ENCODE data around the gene CTSE. TPM values are rescaled to one million over a fixed set of nuclear protein-coding genes. Genes with fewer than 3 reads are reported as not detected.

Gene CTSE
- total RNA-seq, 4 donors from 2014 or later, result not detected

- DNase-seq (ENCODE audit: low spot score), result no peak
- ATAC-seq (ENCODE audit: low FRiP score), result no peak
- TF ChIP-seq, protein P1, sequence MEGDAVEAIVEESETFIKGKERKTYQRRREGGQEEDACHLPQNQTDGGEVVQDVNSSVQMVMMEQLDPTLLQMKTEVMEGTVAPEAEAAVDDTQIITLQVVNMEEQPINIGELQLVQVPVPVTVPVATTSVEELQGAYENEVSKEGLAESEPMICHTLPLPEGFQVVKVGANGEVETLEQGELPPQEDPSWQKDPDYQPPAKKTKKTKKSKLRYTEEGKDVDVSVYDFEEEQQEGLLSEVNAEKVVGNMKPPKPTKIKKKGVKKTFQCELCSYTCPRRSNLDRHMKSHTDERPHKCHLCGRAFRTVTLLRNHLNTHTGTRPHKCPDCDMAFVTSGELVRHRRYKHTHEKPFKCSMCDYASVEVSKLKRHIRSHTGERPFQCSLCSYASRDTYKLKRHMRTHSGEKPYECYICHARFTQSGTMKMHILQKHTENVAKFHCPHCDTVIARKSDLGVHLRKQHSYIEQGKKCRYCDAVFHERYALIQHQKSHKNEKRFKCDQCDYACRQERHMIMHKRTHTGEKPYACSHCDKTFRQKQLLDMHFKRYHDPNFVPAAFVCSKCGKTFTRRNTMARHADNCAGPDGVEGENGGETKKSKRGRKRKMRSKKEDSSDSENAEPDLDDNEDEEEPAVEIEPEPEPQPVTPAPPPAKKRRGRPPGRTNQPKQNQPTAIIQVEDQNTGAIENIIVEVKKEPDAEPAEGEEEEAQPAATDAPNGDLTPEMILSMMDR (IDR thresholded peaks at IDR 0.05), result no peak
Measured at GRCh38 chr1:205967554-205968335, 56.0 kb downstream of the CTSE start.

DNA sequence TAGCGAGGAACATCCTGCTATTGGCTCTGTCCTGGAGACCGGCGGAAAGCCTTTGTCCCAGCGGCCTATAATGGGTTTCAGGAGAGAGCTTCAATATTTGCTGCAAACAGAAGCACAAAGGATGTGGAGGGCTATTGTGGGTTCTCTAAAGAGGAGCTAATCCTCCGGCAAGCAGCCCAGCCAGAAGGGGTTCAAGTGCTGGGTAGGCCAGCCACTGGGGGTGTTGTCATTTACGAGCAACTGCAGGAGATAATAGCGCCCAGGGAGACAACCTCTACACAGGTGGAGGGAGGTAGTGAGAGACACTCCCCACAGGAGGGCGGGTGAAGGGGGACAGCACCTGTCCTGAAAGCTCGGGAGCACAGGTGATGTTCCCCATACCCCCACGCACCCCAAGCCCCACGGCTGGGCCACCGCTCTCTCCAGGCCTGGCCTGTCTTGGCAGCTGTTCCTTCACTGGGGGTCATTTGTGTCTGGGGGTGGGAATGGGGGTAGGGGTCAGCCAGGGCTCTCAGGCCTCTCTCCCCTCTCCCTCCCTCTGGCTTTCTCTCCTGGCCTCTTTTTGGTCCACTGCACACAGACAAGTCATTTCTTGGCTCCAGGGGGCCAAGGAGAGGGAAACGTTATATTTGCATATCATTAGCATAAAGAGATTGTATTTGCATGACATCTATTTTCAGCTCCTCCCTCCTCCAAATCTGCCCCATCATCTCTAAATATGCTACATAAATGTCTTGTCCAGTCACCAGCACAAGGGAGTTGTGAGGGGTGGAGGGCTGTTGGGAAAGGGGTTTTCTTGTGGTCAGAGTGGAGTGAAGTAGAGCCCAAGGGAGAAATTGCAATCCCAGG is 58.4 kb downstream of the CTSE start:
- DNase-seq (ENCODE audit: low spot score), result no peak
- TF ChIP-seq, protein P1 (IDR thresholded peaks at IDR 0.05), result no peak
- ATAC-seq (ENCODE audit: low FRiP score), result no peak

GRCh38 chr1:205963352-205964155 is 60.1 kb downstream of the CTSE start:
- DNase-seq (ENCODE audit: low spot score), result no peak
- peak; percentile 32 for ATAC-seq (ENCODE audit: low FRiP score)

GRCh38 chr1:205962821-205963221 is 60.9 kb downstream of the CTSE start:
- no peak for ATAC-seq (ENCODE audit: low FRiP score)
- TF ChIP-seq, protein P1 (IDR thresholded peaks at IDR 0.05), result no peak

More at GRCh38 chr1:205963352-205964155, 60.1 kb downstream of the CTSE start:
- TF ChIP-seq, protein P1 (IDR thresholded peaks at IDR 0.05), result no peak

GRCh38 chr1:205961991-205962820 is 61.5 kb downstream of the CTSE start:
- DNase-seq (ENCODE audit: low spot score), result no peak
- TF ChIP-seq, protein P1 (IDR thresholded peaks at IDR 0.05), result no peak
- peak; percentile 73 for ATAC-seq (ENCODE audit: low FRiP score)

More at GRCh38 chr1:205962821-205963221, 60.9 kb downstream of the CTSE start:
- no peak for DNase-seq (ENCODE audit: low spot score)

GRCh38 chr1:205961405-205961804 is 62.3 kb downstream of the CTSE start:
- no peak for DNase-seq (ENCODE audit: low spot score)
- peak; percentile 3 for ATAC-seq (ENCODE audit: low FRiP score)
- TF ChIP-seq, protein P1 (IDR thresholded peaks at IDR 0.05), result no peak
